ENCODE data around the gene NSD2.
"Not testable (repeated sequence)": the region's sequence is repeated elsewhere in the genome, so short reads cannot be mapped to it uniquely, and the experiment has no call there.

The NSD2 gene

DNA sequence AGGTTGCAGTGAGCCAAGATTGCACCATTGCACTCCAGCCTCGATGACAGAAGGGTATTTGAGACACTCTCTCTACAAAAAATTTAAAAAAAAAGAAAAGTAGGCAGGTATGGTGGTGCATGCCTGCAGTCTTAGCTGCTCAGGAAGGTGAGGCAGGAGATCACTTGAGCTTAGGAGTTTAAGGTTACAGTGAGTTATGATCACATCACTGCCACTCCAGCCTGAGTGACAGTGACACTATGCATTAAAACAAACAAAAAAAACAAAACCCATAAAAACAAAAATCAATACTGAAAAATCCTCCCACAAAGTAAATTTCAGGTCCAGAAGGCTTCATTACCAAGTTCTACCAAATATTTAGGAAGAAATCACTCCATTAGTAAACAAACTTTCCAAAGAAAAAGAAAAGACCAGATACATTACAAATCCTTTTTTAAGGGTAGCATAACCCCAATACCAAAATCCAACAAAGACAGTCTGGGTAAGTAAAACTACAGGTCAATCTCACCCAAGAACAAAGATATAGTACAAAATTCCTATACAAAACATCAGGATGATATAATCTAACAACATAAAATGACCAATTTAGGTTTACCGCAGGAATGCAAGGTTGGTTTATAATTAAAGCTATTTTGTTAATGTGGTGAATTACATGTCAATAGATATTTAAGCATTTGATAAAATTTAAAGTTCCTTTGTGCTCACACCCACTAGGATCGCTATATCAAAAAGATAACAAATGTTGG, 125.8 kb downstream of the NSD2 start:
- TF ChIP-seq ZNF114 (tag by site-specific recombination; IDR thresholded peaks at IDR 0.05), result no peak
- peak; percentile 55 for TF ChIP-seq SETDB1 (IDR thresholded peaks at IDR 0.05; ENCODE audit: insufficient read length, low read length)
- Histone ChIP-seq H3K4me3 (ENCODE audit: low read depth, low read length) (no peak overlapping the region), H3K36me3 (ENCODE audit: control insufficient read depth in 2 of 2, insufficient read depth in 1 of 2, low read length in 2 of 2) (peaks cover 0 to 17% of the 10 kb centered on the region in 2 experiments; a peak in 2 of 3 replicates), H3K27ac (ENCODE audit: extremely low read depth, low read depth, low read length) (no peak overlapping the region), H3K9me3 (ENCODE audit: control insufficient read depth, insufficient read depth, low read depth, low read length) (no peaks in the 10 kb centered on the region), H3K4me1 (ENCODE audit: control insufficient read depth, insufficient read depth, low read length) (no peaks in the 10 kb centered on the region)
- ChIA-PET POLR2A (interaction anchor here (0.6 to 1.2 kb wide), 2 partner anchors 12 to 113 kb away, joined by 3 to 4 read pairs; no protein-coding TSS in a partner anchor), CTCF (interaction anchor here (0.6 to 1.1 kb wide), 3 partner anchors 12 to 182 kb away, joined by 3 to 4 read pairs (median 3); partner anchors contain the start of gene NELFA)

DNA sequence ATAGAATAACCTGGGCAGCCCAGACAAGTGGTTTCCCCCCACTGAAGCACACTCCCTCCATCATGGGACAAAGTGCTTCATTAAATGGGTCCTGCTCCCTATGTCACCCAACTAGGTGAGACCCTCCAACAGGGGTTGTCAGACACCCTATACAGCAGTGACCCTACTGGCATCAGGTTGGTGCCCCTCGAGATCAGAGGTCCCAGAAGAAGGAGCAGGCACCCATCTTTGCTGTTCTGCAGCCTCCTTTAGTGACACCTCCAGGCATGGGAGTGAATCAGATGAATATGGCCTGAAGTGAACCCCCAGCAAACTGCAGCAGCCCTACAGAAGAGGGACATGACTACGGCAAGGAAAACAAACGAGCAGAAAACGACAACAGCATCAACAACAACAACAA, 126.5 kb downstream of the NSD2 start:
- peaks cover 0 to 17% of the 10 kb centered on the region in 2 experiments; a peak in 2 of 3 replicates for H3K36me3 ChIP-seq (ENCODE audit: control insufficient read depth in 2 of 2, insufficient read depth in 1 of 2, low read length in 2 of 2)

DNA sequence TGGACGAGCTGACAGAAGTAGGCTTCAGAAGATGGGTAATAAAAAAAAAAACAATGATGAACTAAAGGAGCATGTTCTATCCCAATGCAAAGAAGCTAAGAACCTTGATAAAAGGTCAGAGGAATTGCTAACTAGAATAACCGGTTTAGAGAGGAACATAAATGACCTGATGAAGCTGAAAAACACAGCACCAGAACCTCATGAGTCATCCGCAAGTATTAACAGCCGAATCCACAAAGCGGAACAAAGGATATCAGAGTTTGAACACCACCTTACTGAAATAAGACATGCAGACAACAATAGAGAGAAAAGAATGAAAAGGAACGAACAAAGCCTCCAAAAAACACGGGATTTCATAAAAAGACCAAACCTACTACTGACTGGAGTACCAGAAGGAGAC, 127.1 kb downstream of the NSD2 start:
- H3K4me3 ChIP-seq (ENCODE audit: low read depth, low read length), result no peak overlapping the region
- peaks cover 0 to 21% of the 10 kb centered on the region in 2 experiments; a peak in 2 of 3 replicates for H3K36me3 ChIP-seq (ENCODE audit: control insufficient read depth in 2 of 2, insufficient read depth in 1 of 2, low read length in 2 of 2)
- no peaks in the 10 kb centered on the region for H3K4me1 ChIP-seq (ENCODE audit: control insufficient read depth, insufficient read depth, low read length)
- H3K27ac ChIP-seq (ENCODE audit: extremely low read depth, low read depth, low read length), result no peak overlapping the region
- POLR2A ChIA-PET, result no interaction called here
- H3K9me3 ChIP-seq (ENCODE audit: control insufficient read depth, insufficient read depth, low read depth, low read length), result no peaks in the 10 kb centered on the region
- TF ChIP-seq ZNF768 (tag by site-specific recombination; IDR thresholded peaks at IDR 0.05), result no peak
- TF ChIP-seq ZNF37A (tag by site-specific recombination; IDR thresholded peaks at IDR 0.05), result no peak
- TF ChIP-seq ZNF133 (tag by site-specific recombination; IDR thresholded peaks at IDR 0.05), result no peak
- no peak for TF ChIP-seq ZNF585B (tag by site-specific recombination; IDR thresholded peaks at IDR 0.05)
- no peak for TF ChIP-seq ZNF660 (tag by site-specific recombination; IDR thresholded peaks at IDR 0.05)
- CTCF ChIA-PET, result interaction anchor here (1.1 kb wide), 1 partner anchor 11 kb away, joined by 3 read pairs; the partner anchor contains the start of gene NELFA

More for the DNA sequence above, 126.5 kb downstream of the NSD2 start:
- POLR2A ChIA-PET, result no interaction called here
- no peaks in the 10 kb centered on the region for H3K4me1 ChIP-seq (ENCODE audit: control insufficient read depth, insufficient read depth, low read length)
- TF ChIP-seq SP3 (tag by site-specific recombination; IDR thresholded peaks at IDR 0.05), result no peak
- TF ChIP-seq, protein P1, sequence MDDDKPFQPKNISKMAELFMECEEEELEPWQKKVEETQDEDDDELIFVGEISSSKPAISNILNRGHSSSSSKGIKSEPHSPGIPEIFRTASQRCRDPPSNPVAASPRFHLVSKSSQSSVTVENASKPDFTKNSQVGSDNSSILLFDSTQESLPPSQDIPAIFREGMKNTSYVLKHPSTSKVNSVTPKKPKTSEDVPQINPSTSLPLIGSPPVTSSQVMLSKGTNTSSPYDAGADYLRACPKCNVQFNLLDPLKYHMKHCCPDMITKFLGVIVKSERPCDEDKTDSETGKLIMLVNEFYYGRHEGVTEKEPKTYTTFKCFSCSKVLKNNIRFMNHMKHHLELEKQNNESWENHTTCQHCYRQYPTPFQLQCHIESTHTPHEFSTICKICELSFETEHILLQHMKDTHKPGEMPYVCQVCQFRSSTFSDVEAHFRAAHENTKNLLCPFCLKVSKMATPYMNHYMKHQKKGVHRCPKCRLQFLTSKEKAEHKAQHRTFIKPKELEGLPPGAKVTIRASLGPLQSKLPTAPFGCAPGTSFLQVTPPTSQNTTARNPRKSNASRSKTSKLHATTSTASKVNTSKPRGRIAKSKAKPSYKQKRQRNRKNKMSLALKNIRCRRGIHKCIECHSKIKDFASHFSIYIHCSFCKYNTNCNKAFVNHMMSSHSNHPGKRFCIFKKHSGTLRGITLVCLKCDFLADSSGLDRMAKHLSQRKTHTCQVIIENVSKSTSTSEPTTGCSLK (tag by site-specific recombination; IDR thresholded peaks at IDR 0.05), result no peak
- no peak for TF ChIP-seq ZNF24 (tag by site-specific recombination; IDR thresholded peaks at IDR 0.05)
- H3K9me3 ChIP-seq (ENCODE audit: control insufficient read depth, insufficient read depth, low read depth, low read length), result no peaks in the 10 kb centered on the region
- H3K27ac ChIP-seq (ENCODE audit: extremely low read depth, low read depth, low read length), result no peak overlapping the region
- CTCF ChIA-PET, result interaction anchor here (1.1 kb wide), 1 partner anchor 11 kb away, joined by 3 read pairs; the partner anchor contains the start of gene NELFA
- H3K4me3 ChIP-seq (ENCODE audit: low read depth, low read length), result no peak overlapping the region

DNA sequence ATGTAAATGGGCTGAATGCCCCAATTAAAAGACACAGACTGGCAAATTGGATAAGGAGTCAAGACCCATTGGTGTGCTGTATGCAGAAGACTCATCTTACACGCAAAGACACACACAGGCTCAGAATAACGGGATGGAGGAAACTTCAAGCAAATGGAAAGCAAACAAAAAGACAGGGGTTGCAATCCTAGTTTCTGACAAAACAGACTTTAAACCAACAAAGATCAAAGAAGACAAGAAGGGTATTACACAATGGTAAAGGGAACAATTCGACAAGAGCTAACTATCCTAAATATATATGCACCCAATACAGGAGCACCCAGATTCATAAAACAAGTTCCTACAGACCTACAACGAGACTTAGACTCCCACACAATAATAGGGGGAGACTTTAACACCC, 128.1 kb downstream of the NSD2 start:
- peaks cover 5 to 30% of the 10 kb centered on the region in 2 experiments; a peak in 2 of 3 replicates for H3K36me3 ChIP-seq (ENCODE audit: control insufficient read depth in 2 of 2, insufficient read depth in 1 of 2, low read length in 2 of 2)
- H3K27ac ChIP-seq (ENCODE audit: extremely low read depth, low read depth, low read length); H3K4me3 ChIP-seq (ENCODE audit: low read depth, low read length); H3K9me3 ChIP-seq (ENCODE audit: control insufficient read depth, insufficient read depth, low read depth, low read length); H3K4me1 ChIP-seq (ENCODE audit: control insufficient read depth, insufficient read depth, low read length); POLR2A ChIA-PET; CTCF ChIA-PET: not testable (repeated sequence)

DNA sequence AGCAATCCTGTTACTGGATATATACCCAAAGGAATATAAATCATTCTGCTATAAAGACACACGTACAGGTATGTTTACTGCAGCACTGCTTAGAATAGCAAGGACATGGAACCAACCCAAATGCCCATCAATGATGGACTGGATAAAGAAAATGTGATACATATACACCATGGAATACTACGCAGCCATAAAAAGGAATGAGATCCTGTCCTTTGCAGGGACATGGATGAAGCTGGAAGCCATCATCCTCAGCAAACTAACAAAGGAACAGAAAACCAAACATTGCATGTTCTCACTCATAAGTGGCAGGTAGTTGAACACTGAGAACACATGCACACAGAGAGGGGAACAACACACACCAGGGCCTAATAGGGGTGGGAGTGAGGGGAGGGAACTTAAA, 132.2 kb downstream of the NSD2 start:
- POLR2A ChIA-PET; H3K4me1 ChIP-seq (ENCODE audit: control insufficient read depth, insufficient read depth, low read length); H3K4me3 ChIP-seq (ENCODE audit: low read depth, low read length); H3K27ac ChIP-seq (ENCODE audit: extremely low read depth, low read depth, low read length); H3K9me3 ChIP-seq (ENCODE audit: control insufficient read depth, insufficient read depth, low read depth, low read length); CTCF ChIA-PET: not testable (repeated sequence)
- H3K36me3 ChIP-seq (ENCODE audit: control insufficient read depth in 2 of 2, insufficient read depth in 1 of 2, low read length in 2 of 2), result peaks cover 8 to 37% of the 10 kb centered on the region in 2 experiments; a peak in 2 of 3 replicates
- peak; percentile 94 for TF ChIP-seq ZNF146 (tag by site-specific recombination; IDR thresholded peaks at IDR 0.05)
